Heart right ventricle (tissue), 16 donors: ENCODE data around the gene LTB4R. TPM values are rescaled to one million over a fixed set of nuclear protein-coding genes. Genes with fewer than 3 reads are reported as not detected.

Experiments
- ATAC-seq, 8 donors: fragments of 200-7000 bp; cut with Tn5 transposase; one replicate each; pipeline ENCODE4 v1.9.1; 2020; ENCODE audit warnings: mild to moderate bottlenecking in 8 of 8, moderate library complexity in 8 of 8, moderate number of reproducible peaks in 1 of 8
- DNase-seq, 2 donors: peaks; one replicate each; pipeline ENCODE4 v3.0.0-alpha.2; 2020
- H3K27ac ChIP-seq, 10 donors: fragments of 200-600 bp; sonication (generic) in 2 of 10; one replicate each; pipeline versions ENCODE4 v1.5.0 to v1.8.0; 2020 to 2022; ENCODE audit warnings: mild to moderate bottlenecking in 3 of 10
- H3K27me3 ChIP-seq, 7 donors: fragments of 200-600 bp; one replicate each; pipeline ENCODE4 v1.8.0; 2021 to 2022; ENCODE audit warnings: mild to moderate bottlenecking in 2 of 7
- H3K36me3 ChIP-seq, 9 donors: fragments of 200-600 bp; sonication (generic) in 1 of 9; one replicate each; pipeline versions ENCODE4 v1.5.0 to v1.8.0; 2020 to 2022; ENCODE audit warnings: mild to moderate bottlenecking in 2 of 9
- H3K4me1 ChIP-seq, 9 donors: fragments of 200-600 bp; sonication (generic) in 1 of 9; one replicate each; pipeline versions ENCODE4 v1.5.0 to v1.8.0; 2020 to 2022; ENCODE audit warnings: mild to moderate bottlenecking in 4 of 9
- H3K4me3 ChIP-seq, 10 donors: fragments of 200-600 bp; sonication (generic) in 2 of 10; one replicate each; pipeline versions ENCODE4 v1.5.0 to v1.8.0; 2020 to 2022; ENCODE audit warnings: mild to moderate bottlenecking in 7 of 10, moderate library complexity in 2 of 10
- H3K9me3 ChIP-seq, 11 donors: fragments of 200-600 bp in 10 of 11; sonication (generic) in 2 of 11; one replicate each; pipeline versions ENCODE4 v1.5.0 to v1.8.0; 2013 to 2022; ENCODE audit warnings: mild to moderate bottlenecking in 2 of 11, control low read depth in 1 of 11, moderate library complexity in 1 of 11
- WGBS, 2 donors: extraction: QIAGEN DNeasy Blood & Tissue Kit; methylation state at CpG; one replicate each; pipeline ENCODE4 v1.1.7; 2013; ENCODE audit warnings: inconsistent platforms in 1 of 2; 5-methylcytosine and 5-hydroxymethylcytosine counted together
- intact Hi-C, 10 donors: fragments of 100-400 bp; cut with DNase I; formaldehyde crosslinking; loops; one replicate each; pipeline versions ENCODE4 v1.11.1 to v1.14.2; 2022
- polyA plus RNA-seq, 2 donors: library from polyadenylated mRNA; stranded (reverse); fragments of 200-250 nt; gene quantifications; one replicate each; pipeline ENCODE4 v1.2.3, GENCODE V29; 2013
- total RNA-seq, 10 donors: library from RNA; stranded (reverse); fragmentation: NEBNext Ultra II Directional in 3 of 10; extraction: Animal tissue kit (Norgen Biotek cat#: 25700) in 3 of 10; gene quantifications; one replicate each; pipeline versions ENCODE4 v1.2.1 to v1.2.4, GENCODE V29; 2021 to 2023
- TF ChIP-seq, protein P1 (sequence below), 9 donors: fragments of 200-600 bp; sonication (generic) in 2 of 9; IDR thresholded peaks; one replicate each; pipeline versions ENCODE4 v1.5.0 to v1.8.0; 2021 to 2022; ENCODE audit warnings: antibody characterized with exemption in 9 of 9, mild to moderate bottlenecking in 5 of 9, moderate library complexity in 1 of 9
- donor health status: Arrhythmogenic right ventricular cardiomyopathy.
- donor health status: ischemic (EF 13 %, LVEDD 7.1; RV severe dilation, severe dysfunction).
- donor health status: healthy with polysubstance abuse.
- donor health status: DM: no; HTN: yes; CAD: no.
- donor health status: DM: no; HTN: no; CAD: no.
- donor health status: ischemic (EF 25% LVEDD 6.9; RV normal size, moderate dysfunction).
- donor health status: ischemic (EF 25% LVEDD 5.7; RV mildly dilated, moderate dysfunction).
- donor health status: healthy.
- donor health status: DM: yes; HTN: yes; CAD: no.
- donor health status: Ischemic cardiomyopathy.
- donor health status: ischemic (EF 35%, LVEDD 5.7; RV mildly dilated, moderate dysfunction).
- donor health status: nonischemic (EF 11% LVEDD 7.7; RV severe dilation, severe dysfunction).
- donor health status: DM: yes; HTN: yes; CAD: no.
- donor health status: PGD.
- donor health status: ischemic (EF 29% LVEDD 5.4; RV normal size, mild dysfunction).
- donor health status: nonischemic (EF 23%, LVEDD 6.1; RV moderate dilation, normal function).

Gene LTB4R
- total and polyA plus RNA-seq, 12 donors = 0.76 to 3.7 (median 2.0) TPM

- WGBS, 2 donors = 0% methylated on average over 58 to 61 of the region's 61 CpGs
- Histone ChIP-seq H3K9me3 (no peaks in the 10 kb centered on the region), H3K27ac (peak within 1 kb of the TSS; percentile 95 to 100 (median 98)), H3K4me1 (peaks cover 0 to 55% (median 13%) of the 10 kb centered on the region in 9 donors), H3K27me3 (no peaks in the 10 kb centered on the region), H3K4me3 (peak within 1 kb of the TSS; percentile 82 to 100 (median 94)), H3K36me3 (peaks cover 0 to 35% (median 0%) of the 10 kb centered on the region in 9 donors)
- intact Hi-C loops = loop anchor here in 1 of 10 donors (2.0 kb wide), 1 partner anchor 28 kb away; the partner anchor contains the start of gene TINF2
- TF ChIP-seq, protein P1, sequence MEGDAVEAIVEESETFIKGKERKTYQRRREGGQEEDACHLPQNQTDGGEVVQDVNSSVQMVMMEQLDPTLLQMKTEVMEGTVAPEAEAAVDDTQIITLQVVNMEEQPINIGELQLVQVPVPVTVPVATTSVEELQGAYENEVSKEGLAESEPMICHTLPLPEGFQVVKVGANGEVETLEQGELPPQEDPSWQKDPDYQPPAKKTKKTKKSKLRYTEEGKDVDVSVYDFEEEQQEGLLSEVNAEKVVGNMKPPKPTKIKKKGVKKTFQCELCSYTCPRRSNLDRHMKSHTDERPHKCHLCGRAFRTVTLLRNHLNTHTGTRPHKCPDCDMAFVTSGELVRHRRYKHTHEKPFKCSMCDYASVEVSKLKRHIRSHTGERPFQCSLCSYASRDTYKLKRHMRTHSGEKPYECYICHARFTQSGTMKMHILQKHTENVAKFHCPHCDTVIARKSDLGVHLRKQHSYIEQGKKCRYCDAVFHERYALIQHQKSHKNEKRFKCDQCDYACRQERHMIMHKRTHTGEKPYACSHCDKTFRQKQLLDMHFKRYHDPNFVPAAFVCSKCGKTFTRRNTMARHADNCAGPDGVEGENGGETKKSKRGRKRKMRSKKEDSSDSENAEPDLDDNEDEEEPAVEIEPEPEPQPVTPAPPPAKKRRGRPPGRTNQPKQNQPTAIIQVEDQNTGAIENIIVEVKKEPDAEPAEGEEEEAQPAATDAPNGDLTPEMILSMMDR (IDR thresholded peaks at IDR 0.05) = peak; percentile 41 to 92 (median 78)
- DNase-seq = peak; percentile 86 to 87
- peak; percentile 95 to 98 (median 96) for ATAC-seq
Measured at GRCh38 chr14:24271134-24271833, 40.0 kb upstream of the LTB4R start, which contains the start of gene RABGGTA. RABGGTA (minus strand) TSS chr14:24271597; CDS start chr14:24271115, 482 bp downstream.

DNA sequence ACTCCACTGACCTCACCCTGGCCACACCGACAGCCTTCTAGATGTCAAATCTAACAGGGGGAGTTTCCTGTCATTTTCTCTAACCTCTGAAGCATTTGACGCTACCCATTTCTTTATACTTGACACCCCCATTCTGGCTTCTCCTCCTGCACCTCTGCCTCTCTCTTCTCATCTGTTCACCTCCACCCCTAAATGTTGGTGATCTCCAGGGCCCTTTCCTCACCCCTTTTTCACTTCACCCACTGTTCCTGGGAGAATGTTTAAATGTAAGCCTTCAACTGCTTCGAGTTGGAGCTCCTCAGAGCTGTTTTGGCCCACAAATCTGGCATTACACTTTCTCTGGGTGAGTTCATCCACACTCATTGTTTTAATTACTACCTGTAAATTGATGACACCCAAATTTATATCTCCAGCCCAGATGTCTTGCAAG is 39.5 kb upstream of the LTB4R start:
- Histone ChIP-seq H3K27me3 (no peaks in the 10 kb centered on the region), H3K36me3 (peaks cover 0 to 30% (median 0%) of the 10 kb centered on the region in 9 donors), H3K27ac (peak overlapping the region in 9 of 10 donors; percentile 95 to 100 (median 99)), H3K4me3 (peak overlapping the region; percentile 82 to 100 (median 94)), H3K4me1 (peaks cover 0 to 61% (median 13%) of the 10 kb centered on the region in 9 donors), H3K9me3 (no peaks in the 10 kb centered on the region)
- DNase-seq (no peak), ATAC-seq (no peak)
- 24 to 36% methylated on average over 3 of the region's 3 CpGs for WGBS, 2 donors
- TF ChIP-seq, protein P1 (IDR thresholded peaks at IDR 0.05) = no peak
- intact Hi-C loops = loop anchor here in 1 of 10 donors (2.0 kb wide), 1 partner anchor 29 kb away; the partner anchor contains the start of gene TINF2

DNA sequence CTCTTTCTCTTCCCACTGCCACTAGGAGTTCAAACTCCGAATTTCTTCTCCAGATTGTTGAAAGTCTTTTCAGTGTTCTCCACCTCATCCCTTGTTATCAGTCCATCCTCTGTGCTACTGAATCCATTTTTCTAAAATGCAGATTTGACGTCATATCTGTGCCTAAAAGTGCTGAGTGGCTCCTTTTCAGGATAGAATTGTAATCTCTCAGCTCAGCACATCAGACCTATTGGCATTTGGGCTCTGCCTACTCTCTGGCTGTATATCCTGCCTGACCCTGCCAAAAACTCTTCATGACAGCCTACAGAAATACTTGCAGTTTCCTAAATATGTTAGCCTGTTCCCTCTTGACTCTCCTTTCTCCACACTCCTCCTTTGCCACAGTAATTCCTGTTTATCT is 38.8 kb upstream of the LTB4R start:
- no peak for ATAC-seq
- peaks cover 0 to 23% (median 0%) of the 10 kb centered on the region in 9 donors for H3K36me3 ChIP-seq
- 90% methylated on average over 2 of the region's 2 CpGs for WGBS, 2 donors
- H3K4me1 ChIP-seq = peaks cover 0 to 67% (median 13%) of the 10 kb centered on the region in 9 donors
- intact Hi-C loops = no loop called here
- no peaks in the 10 kb centered on the region for H3K9me3 ChIP-seq
- TF ChIP-seq, protein P1 (IDR thresholded peaks at IDR 0.05) = no peak
- peak overlapping the region in 1 of 10 donors; percentile 100 for H3K27ac ChIP-seq
- H3K27me3 ChIP-seq = no peaks in the 10 kb centered on the region
- no peak for DNase-seq
- no peak overlapping the region for H3K4me3 ChIP-seq

GRCh38 chr14:24273422-24273998 is 37.8 kb upstream of the LTB4R start:
- WGBS, 2 donors = 75 to 87% methylated on average over 3 of the region's 3 CpGs
- no peaks in the 10 kb centered on the region for H3K27me3 ChIP-seq
- H3K4me3 ChIP-seq = no peak overlapping the region
- H3K27ac ChIP-seq = peak overlapping the region in 2 of 10 donors; percentile 13 to 68
- ATAC-seq (no peak), DNase-seq (no peak)
- no peaks in the 10 kb centered on the region for H3K9me3 ChIP-seq
- peaks cover 0 to 14% (median 0%) of the 10 kb centered on the region in 9 donors for H3K36me3 ChIP-seq
- intact Hi-C loops = no loop called here
- peaks cover 0 to 78% (median 13%) of the 10 kb centered on the region in 9 donors for H3K4me1 ChIP-seq
- TF ChIP-seq, protein P1 (IDR thresholded peaks at IDR 0.05) = no peak
